HepG2 (cell line): ENCODE results near the gene KATNB1. TPM values are rescaled to one million over a fixed set of nuclear protein-coding genes. Genes with fewer than 3 reads are reported as not detected.

Experiments
- AKAP8 ChIP-seq: sonication (generic); formaldehyde crosslinking; IDR thresholded peaks from 2 replicates; pipeline ENCODE4 v1.5.1; 2020; ENCODE audit warnings: mild to moderate bottlenecking, missing genetic modification reagents
- BATF2 ChIP-seq: sonication (generic); formaldehyde crosslinking; IDR thresholded peaks from 2 replicates; pipeline ENCODE4 v1.8.0; 2022; ENCODE audit warnings: mild to moderate bottlenecking, missing genetic modification reagents, moderate library complexity
- CBX5 ChIP-seq: sonication (generic); formaldehyde crosslinking; IDR thresholded peaks from 2 replicates; pipeline ENCODE4 v1.4.0; 2020; ENCODE audit warnings: missing genetic modification reagents, borderline replicate concordance
- GZF1 ChIP-seq: sonication (generic); formaldehyde crosslinking; IDR thresholded peaks from 2 replicates; pipeline ENCODE4 v1.5.1; 2020; ENCODE audit warnings: mild to moderate bottlenecking, missing genetic modification reagents
- KDM2A ChIP-seq: sonication (generic); formaldehyde crosslinking; IDR thresholded peaks from 2 replicates; pipeline ENCODE4 v1.4.0; 2020; ENCODE audit warnings: low read depth, missing genetic modification reagents, borderline replicate concordance
- LRRFIP1 ChIP-seq: sonication (generic); formaldehyde crosslinking; conservative IDR thresholded peaks from 2 replicates; pipeline ENCODE4 v1.4.0; 2020; ENCODE audit warnings: missing genetic modification reagents
- MLXIP ChIP-seq: sonication (generic); formaldehyde crosslinking; IDR thresholded peaks from 2 replicates; pipeline ENCODE4 v1.9.0; 2021; ENCODE audit warnings: missing genetic modification reagents, borderline replicate concordance
- MTA1 ChIP-seq: sonication (generic); formaldehyde crosslinking; IDR thresholded peaks from 2 replicates; pipeline ENCODE4 v1.4.0; 2020; ENCODE audit warnings: missing genetic modification reagents, mild to moderate bottlenecking, borderline replicate concordance
- SRSF9 ChIP-seq: fragments of 200-400 bp; formaldehyde crosslinking; IDR thresholded peaks from 2 replicates; pipeline ENCODE4 v1.6.1; 2018; ENCODE audit warnings: borderline replicate concordance, mild to moderate bottlenecking, low read depth, low read length; ENCODE audit not compliant: insufficient read depth, poor library complexity, severe bottlenecking
- ZHX2 ChIP-seq, 2 experiments: sonication (generic) in 1 of 2; formaldehyde crosslinking in 1 of 2; IDR thresholded peaks; 2 replicates each; pipeline versions ENCODE4 v1.6.1 to v1.9.0; 2014 to 2022; ENCODE audit warnings: antibody characterized with exemption in 1 of 2, borderline replicate concordance in 1 of 2, inconsistent platforms in 1 of 2, low read depth in 1 of 2, missing genetic modification reagents in 1 of 2
- ZNF3 ChIP-seq: IDR thresholded peaks from 2 replicates; pipeline ENCODE4 v1.7.0; 2017; ENCODE audit warnings: inconsistent platforms
- ZNF563 ChIP-seq: sonication (generic); formaldehyde crosslinking; IDR thresholded peaks from 2 replicates; pipeline ENCODE4 v1.8.0; 2022; ENCODE audit warnings: mild to moderate bottlenecking, moderate library complexity, missing genetic modification reagents
- ZNF616 ChIP-seq: sonication (generic); formaldehyde crosslinking; IDR thresholded peaks from 2 replicates; pipeline ENCODE4 v1.5.0; 2020; ENCODE audit warnings: low read depth, mild to moderate bottlenecking, missing genetic modification reagents
- ZNF644 ChIP-seq: IDR thresholded peaks from 2 replicates; pipeline ENCODE4 v1.6.1; 2016; ENCODE audit warnings: low read depth
- ZNF879 ChIP-seq: sonication (generic); formaldehyde crosslinking; IDR thresholded peaks from 2 replicates; pipeline ENCODE4 v1.8.1; 2023; ENCODE audit warnings: missing genetic modification reagents
- polyA plus RNA-seq, 8 experiments: library from polyadenylated mRNA; depleted of rRNA in 3 of 8; stranded (reverse) in 7 of 8; unstranded in 1 of 8; fragments of >200 nt; fragmentation: Illumina TruSeq in 4 of 8; extraction: Trizol in 4 of 8; gene quantifications; 2 replicates each; pipeline versions ENCODE4 v1.2.1 to v1.2.3, GENCODE V29; 2011 to 2016; ENCODE audit warnings: low read depth in 4 of 8, missing spikeins in 1 of 8, mixed read lengths in 1 of 8; ENCODE audit not compliant: insufficient read depth in 1 of 8
- total RNA-seq, 5 experiments: library from RNA; depleted of rRNA; stranded (reverse); fragments of >200 nt; fragmentation: Illumina TruSeq; extraction: Trizol; gene quantifications; 2 replicates each; pipeline ENCODE4 v1.2.3, GENCODE V29; 2016; ENCODE audit warnings: low read depth in 1 of 5

KATNB1 gene
- total and polyA plus RNA-seq, 2 of the 13 experiments (the other 11 are each of a cell fraction or from before 2014, with no cell fraction given) = 31.5 to 43.5 TPM

- 0 out of 2 replicates have a peak, but pooled peaks have one; percentile 20 for TF ChIP-seq ZHX2 (IDR thresholded peaks at IDR 0.05; ENCODE audit: low read depth)
- TF ChIP-seq ZHX2 (CRISPR knock-in tag; IDR thresholded peaks at IDR 0.05; ENCODE audit: borderline replicate concordance) = no peak
- TF ChIP-seq ZNF616 (CRISPR knock-in tag) = no peak
- peak; percentile 91 for TF ChIP-seq MTA1 (CRISPR knock-in tag)
- no peak; the same call in 1 of the 2 replicates for TF ChIP-seq ZNF563 (CRISPR knock-in tag)
- TF ChIP-seq ZNF3 (CRISPR knock-in tag) = no peak
- TF ChIP-seq CBX5 = peak; percentile 70; the same call in 1 of the 2 replicates
- peak; percentile 86; the same call in 1 of the 2 replicates for TF ChIP-seq AKAP8 (CRISPR knock-in tag)
- 0 out of 2 replicates have a peak, but pooled peaks have one; percentile 56 for TF ChIP-seq GZF1 (CRISPR knock-in tag)
- TF ChIP-seq MLXIP (CRISPR knock-in tag) = no peak
- no peak for TF ChIP-seq LRRFIP1 (CRISPR knock-in tag)
- no peak for TF ChIP-seq ZNF644 (CRISPR knock-in tag)
- TF ChIP-seq KDM2A (CRISPR knock-in tag) = peak; percentile 58; the same call in 1 of the 2 replicates
- peak; percentile 90 for TF ChIP-seq ZNF879 (CRISPR knock-in tag)
- TF ChIP-seq BATF2 (CRISPR knock-in tag) = peak; percentile 98
- no peak for TF ChIP-seq SRSF9
These were observed 67.0 kb downstream of the KATNB1 start, which contains the start of gene KIFC3 (continued) for GRCh38 chr16:57802341-57803133.
